ENCODE data around the gene CABYR. TPM values are rescaled to one million over a fixed set of nuclear protein-coding genes. Genes with fewer than 3 reads are reported as not detected.

The CABYR gene
- 0.52 TPM in 1 of 2 replicates, not detected in the other for total RNA-seq (2014; rRNA removed; shearing (Covaris generic))

- no peak for DNase-seq (ENCODE audit: low spot score)
Measured at GRCh38 chr18:24138789-24139616, at the start of gene CABYR. CABYR (plus strand) TSS chr18:24139062; CDS start chr18:24143115, 4,053 bp downstream.

GRCh38 chr18:24089076-24089475 lies 49.8 kb upstream of the CABYR start:
- DNase-seq (ENCODE audit: low spot score): no peak

- no peak for DNase-seq (ENCODE audit: low spot score)
Measured at GRCh38 chr18:24089515-24090337, 49.1 kb upstream of the CABYR start.

GRCh38 chr18:24090876-24091275 lies 48.0 kb upstream of the CABYR start:
- no peak for DNase-seq (ENCODE audit: low spot score)

GRCh38 chr18:24094561-24094960 lies 44.3 kb upstream of the CABYR start:
- DNase-seq (ENCODE audit: low spot score): no peak

GRCh38 chr18:24095976-24096375 lies 42.9 kb upstream of the CABYR start:
- DNase-seq (ENCODE audit: low spot score): no peak

GRCh38 chr18:24103320-24104021 lies 35.4 kb upstream of the CABYR start:
- DNase-seq (ENCODE audit: low spot score): no peak

- no peak for DNase-seq (ENCODE audit: low spot score)
Measured at GRCh38 chr18:24104486-24104885, 34.4 kb upstream of the CABYR start.

GRCh38 chr18:24108641-24109040 lies 30.2 kb upstream of the CABYR start:
- no peak for DNase-seq (ENCODE audit: low spot score)

GRCh38 chr18:24111936-24112335 lies 26.9 kb upstream of the CABYR start:
- no peak for DNase-seq (ENCODE audit: low spot score)

- DNase-seq (ENCODE audit: low spot score): no peak
Measured at GRCh38 chr18:24112464-24112863, 26.4 kb upstream of the CABYR start.

- DNase-seq (ENCODE audit: low spot score): no peak
Measured at GRCh38 chr18:24112874-24113615, 25.8 kb upstream of the CABYR start.

GRCh38 chr18:24114924-24115549 lies 23.8 kb upstream of the CABYR start:
- DNase-seq (ENCODE audit: low spot score): no peak

GRCh38 chr18:24115628-24116027 lies 23.2 kb upstream of the CABYR start:
- DNase-seq (ENCODE audit: low spot score): no peak

- peak; percentile 68 for DNase-seq (ENCODE audit: low spot score)
Measured at GRCh38 chr18:24118750-24119577, 19.9 kb upstream of the CABYR start.

- DNase-seq (ENCODE audit: low spot score): no peak
Measured at GRCh38 chr18:24120676-24121075, 18.2 kb upstream of the CABYR start.

- no peak for DNase-seq (ENCODE audit: low spot score)
Measured at GRCh38 chr18:24121625-24122024, 17.2 kb upstream of the CABYR start.

- DNase-seq (ENCODE audit: low spot score): no peak
Measured at GRCh38 chr18:24126155-24126961, 12.5 kb upstream of the CABYR start.

GRCh38 chr18:24127735-24128134 lies 11.1 kb upstream of the CABYR start:
- no peak for DNase-seq (ENCODE audit: low spot score)

Data from H4 (cell line).